Lower leg skin (tissue), 3 donors: ENCODE measurements around the gene PIGO.

Source experiments
- CTCF ChIP-seq, 3 donors: fragments of 450-650 bp; IDR thresholded peaks; one replicate each; pipeline ENCODE4 v1.5.1; 2016; ENCODE audit warnings: antibody characterized with exemption in 3 of 3, mild to moderate bottlenecking in 3 of 3, moderate library complexity in 2 of 3
- POLR2A ChIP-seq, 2 donors: fragments of 450-650 bp; IDR thresholded peaks; one replicate each; pipeline ENCODE4 v1.6.1; 2016 to 2017; ENCODE audit warnings: antibody characterized with exemption in 2 of 2, mild to moderate bottlenecking in 1 of 2, moderate library complexity in 1 of 2

DNA sequence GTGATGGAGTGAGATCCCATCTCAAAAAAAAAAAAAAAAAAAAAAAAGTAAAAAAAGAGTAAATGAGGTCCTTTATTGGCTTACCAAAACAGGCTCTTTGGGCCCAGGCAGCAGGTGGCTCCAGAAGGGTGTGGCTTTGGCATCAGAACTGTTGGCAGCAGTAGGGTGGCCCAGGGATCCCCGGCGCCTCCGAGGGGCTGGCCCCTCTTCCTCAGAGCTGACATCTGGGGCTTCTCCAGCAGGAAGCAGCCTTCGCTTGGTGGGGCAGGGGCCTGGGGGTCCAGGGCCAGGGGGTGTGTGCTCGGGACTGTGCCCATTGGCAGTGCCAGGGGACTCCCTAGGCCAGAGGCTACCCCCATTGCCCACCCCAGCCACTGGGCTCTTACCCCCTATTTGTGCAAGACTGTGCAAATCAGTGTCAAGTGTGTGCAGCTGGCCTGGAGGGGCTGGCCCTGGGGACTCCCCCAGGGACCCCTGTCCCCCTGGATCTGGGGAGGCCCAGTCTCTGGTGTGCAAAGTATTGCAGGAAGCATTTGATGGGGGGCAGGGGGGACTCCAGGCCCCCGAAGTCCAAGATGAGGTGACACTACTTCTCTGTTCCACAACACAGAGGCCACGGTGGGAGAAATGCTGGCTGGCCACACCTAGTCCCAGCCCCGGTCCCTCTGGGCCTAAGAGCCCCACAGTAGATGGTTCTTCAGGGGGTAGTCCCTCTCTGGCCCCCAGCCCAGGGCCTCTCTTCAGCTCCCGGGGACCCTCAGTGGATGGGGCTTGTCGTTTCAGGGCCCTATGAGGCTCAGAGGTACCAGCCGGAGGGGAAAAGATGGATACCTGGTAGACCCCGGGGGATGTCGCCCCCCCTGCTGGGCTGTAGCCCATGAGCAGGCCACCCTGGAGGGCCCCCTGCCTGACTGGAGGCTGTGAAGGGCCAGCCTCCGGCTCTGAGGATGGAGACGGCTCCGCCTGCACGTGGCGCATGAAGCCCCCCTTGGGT lies 11.2 kb upstream of the PIGO start:
- TF ChIP-seq CTCF (IDR thresholded peaks at IDR 0.05) (no peak), POLR2A (IDR thresholded peaks at IDR 0.05) (no peak)
